Neuronal stem cell (in vitro differentiated cells): ENCODE measurements around the gene SGSM1.

Experiments
- DNase-seq: peaks from one replicate; pipeline ENCODE4 v3.0.0-alpha.2; 2013; ENCODE audit warnings: low spot score
- H2AFZ ChIP-seq: one replicate; pipeline ENCODE4 v1.6.1; 2013; ENCODE audit warnings: mild to moderate bottlenecking, low read length, inconsistent platforms
- H2AK5ac ChIP-seq: 2 replicates; pipeline ENCODE4 v1.6.1; 2013; ENCODE audit warnings: low read depth, mild to moderate bottlenecking, inconsistent platforms, low read length, moderate library complexity, mixed read lengths
- H2BK120ac ChIP-seq: 2 replicates; pipeline ENCODE4 v1.6.1; 2013; ENCODE audit warnings: low read depth, mild to moderate bottlenecking, inconsistent platforms, low read length, moderate library complexity, mixed read lengths
- H2BK12ac ChIP-seq: one replicate; pipeline ENCODE4 v1.6.1; 2013; ENCODE audit warnings: low read length, inconsistent platforms
- H2BK15ac ChIP-seq: 2 replicates; pipeline ENCODE4 v1.6.1; 2013; ENCODE audit warnings: mild to moderate bottlenecking, low read length, inconsistent platforms, mixed read lengths
- H2BK5ac ChIP-seq: one replicate; pipeline ENCODE4 v1.6.1; 2013; ENCODE audit warnings: inconsistent platforms, mild to moderate bottlenecking, low read length, moderate library complexity
- H3K14ac ChIP-seq: one replicate; pipeline ENCODE4 v1.6.1; 2013; ENCODE audit warnings: low read length, inconsistent platforms
- H3K18ac ChIP-seq: 2 replicates; pipeline ENCODE4 v1.6.1; 2013; ENCODE audit warnings: low read length, inconsistent platforms
- H3K23ac ChIP-seq: 2 replicates; pipeline ENCODE4 v1.6.1; 2013; ENCODE audit warnings: low read depth, mild to moderate bottlenecking, mixed read lengths, low read length, inconsistent platforms; ENCODE audit not compliant: poor library complexity
- H3K27ac ChIP-seq: replicated peaks from 3 replicates; pipeline ENCODE4 v1.5.1; 2013; ENCODE audit warnings: low read length, inconsistent platforms
- H3K27me3 ChIP-seq, 3 experiments: 2 replicates each; pipeline ENCODE4 v1.6.1; 2013; ENCODE audit warnings: low read length in 3 of 3, mild to moderate bottlenecking in 2 of 3, inconsistent platforms in 1 of 3, low read depth in 1 of 3, mixed read lengths in 1 of 3, moderate library complexity in 1 of 3; ENCODE audit not compliant: control insufficient read depth in 3 of 3, insufficient read depth in 3 of 3
- H3K36me3 ChIP-seq, 2 donors: replicated peaks in 1 of 2; 2 replicates each; pipeline ENCODE4 v1.6.1; 2013; ENCODE audit warnings: low read length in 2 of 2; ENCODE audit not compliant: control insufficient read depth in 2 of 2, insufficient read depth in 2 of 2
- H3K4ac ChIP-seq: 2 replicates; pipeline ENCODE4 v1.6.1; 2013; ENCODE audit warnings: inconsistent platforms, mild to moderate bottlenecking, low read length, moderate library complexity
- H3K4me1 ChIP-seq, 2 donors: 1 replicate in 1 of 2; 2 replicates in 1 of 2; pipeline ENCODE4 v1.6.1; 2013; ENCODE audit warnings: low read length in 2 of 2, low read depth in 1 of 2; ENCODE audit not compliant: control insufficient read depth in 2 of 2, insufficient read depth in 1 of 2
- H3K4me2 ChIP-seq: one replicate; pipeline ENCODE4 v1.6.1; 2013; ENCODE audit warnings: mild to moderate bottlenecking, low read length, inconsistent platforms; ENCODE audit not compliant: insufficient read depth, poor library complexity, severe bottlenecking
- H3K4me3 ChIP-seq, 2 donors: 2 replicates each; pipeline ENCODE4 v1.5.1; 2013; ENCODE audit warnings: low read length in 2 of 2, mild to moderate bottlenecking in 2 of 2, inconsistent platforms in 1 of 2, moderate library complexity in 1 of 2
- H3K79me1 ChIP-seq: one replicate; pipeline ENCODE4 v1.6.1; 2013; ENCODE audit warnings: low read depth, mild to moderate bottlenecking, inconsistent platforms, low read length, moderate library complexity
- H3K9ac ChIP-seq: one replicate; pipeline ENCODE4 v1.6.1; 2013; ENCODE audit warnings: mild to moderate bottlenecking, low read depth, low read length, inconsistent platforms; ENCODE audit not compliant: poor library complexity
- H3K9me3 ChIP-seq, 2 donors: replicated peaks in 1 of 2; 2 replicates each; pipeline versions ENCODE3 to v1.6.1; 2013; ENCODE audit warnings: low read length in 2 of 2, mild to moderate bottlenecking in 2 of 2, inconsistent platforms in 1 of 2, low read depth in 1 of 2, mixed read lengths in 1 of 2, moderate library complexity in 1 of 2; ENCODE audit not compliant: control insufficient read depth in 2 of 2, insufficient read depth in 1 of 2
- H4K8ac ChIP-seq: one replicate; pipeline ENCODE4 v1.6.1; 2013; ENCODE audit warnings: low read depth, mild to moderate bottlenecking, inconsistent platforms, low read length, moderate library complexity
- H4K91ac ChIP-seq: one replicate; pipeline ENCODE4 v1.6.1; 2013; ENCODE audit warnings: low read length, low read depth, mild to moderate bottlenecking, inconsistent platforms; ENCODE audit not compliant: poor library complexity
- WGBS, 2 donors: extraction: QIAGEN DNeasy Blood & Tissue Kit; methylation state at CpG; one replicate each; pipeline ENCODE4 v1.1.7; 2013; ENCODE audit warnings: missing lambda C conversion rate in 2 of 2, mixed read lengths in 1 of 2; ENCODE audit not compliant: insufficient read length in 2 of 2, insufficient replicate concordance in 1 of 2; ENCODE audit errors: extremely low coverage in 2 of 2; 5-methylcytosine and 5-hydroxymethylcytosine counted together

The SGSM1 gene

DNA sequence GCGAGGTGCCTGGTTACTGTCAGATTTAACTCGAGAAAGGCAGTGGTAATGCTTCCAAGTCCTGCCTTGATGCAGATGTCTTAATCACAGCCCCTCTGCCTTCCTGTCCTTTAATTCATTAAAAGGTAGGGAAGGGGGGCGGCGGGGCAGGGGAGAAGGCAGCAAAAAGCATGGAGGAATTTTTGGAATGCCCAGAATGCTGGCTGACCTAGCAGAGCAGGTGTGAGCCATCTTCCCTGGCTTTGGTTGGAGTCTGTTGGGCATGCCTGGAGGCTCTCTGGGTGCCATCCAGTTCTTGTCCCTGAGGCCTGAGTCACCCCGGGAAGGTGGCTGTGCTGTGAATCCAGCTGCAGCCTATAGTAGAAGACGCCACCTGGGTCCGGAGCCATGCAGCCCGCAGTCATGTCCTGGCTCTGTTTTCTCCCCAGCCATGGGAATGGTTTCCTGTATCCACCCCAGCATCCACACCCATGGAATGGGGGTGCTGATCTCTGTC, 162.1 kb downstream of the SGSM1 start:
- no peak overlapping the region for H3K23ac ChIP-seq
- no peak overlapping the region for H4K91ac ChIP-seq
- no peaks in the 10 kb centered on the region for H3K9me3 ChIP-seq
- H3K14ac ChIP-seq = no peak overlapping the region
- H2AK5ac ChIP-seq = no peak overlapping the region
- no peak for DNase-seq
- no peak overlapping the region for H4K8ac ChIP-seq
- no peak overlapping the region for H3K4me2 ChIP-seq
- peaks cover 9 to 11% of the 10 kb centered on the region in 2 donors for H3K4me1 ChIP-seq
- peak overlapping the region in 1 of 2 donors; percentile 17 for H3K4me3 ChIP-seq
- H3K36me3 ChIP-seq = peaks cover 0 to 2% of the 10 kb centered on the region in 2 donors
- no peak overlapping the region for H2BK5ac ChIP-seq
- no CpG with 5 or more reads among the region's 8 CpGs for WGBS, 2 donors
- H3K9ac ChIP-seq = no peak overlapping the region
- no peaks in the 10 kb centered on the region for H3K27me3 ChIP-seq
- no peak overlapping the region for H3K4ac ChIP-seq
- peak overlapping the region; percentile 12 for H3K18ac ChIP-seq
- no peak overlapping the region for H2BK12ac ChIP-seq
- no peak overlapping the region for H2BK120ac ChIP-seq
- H3K79me1 ChIP-seq = peaks cover 4% of the 10 kb centered on the region
- no peak overlapping the region for H2BK15ac ChIP-seq
- H3K27ac ChIP-seq = no peak overlapping the region
- no peak overlapping the region for H2AFZ ChIP-seq

DNA sequence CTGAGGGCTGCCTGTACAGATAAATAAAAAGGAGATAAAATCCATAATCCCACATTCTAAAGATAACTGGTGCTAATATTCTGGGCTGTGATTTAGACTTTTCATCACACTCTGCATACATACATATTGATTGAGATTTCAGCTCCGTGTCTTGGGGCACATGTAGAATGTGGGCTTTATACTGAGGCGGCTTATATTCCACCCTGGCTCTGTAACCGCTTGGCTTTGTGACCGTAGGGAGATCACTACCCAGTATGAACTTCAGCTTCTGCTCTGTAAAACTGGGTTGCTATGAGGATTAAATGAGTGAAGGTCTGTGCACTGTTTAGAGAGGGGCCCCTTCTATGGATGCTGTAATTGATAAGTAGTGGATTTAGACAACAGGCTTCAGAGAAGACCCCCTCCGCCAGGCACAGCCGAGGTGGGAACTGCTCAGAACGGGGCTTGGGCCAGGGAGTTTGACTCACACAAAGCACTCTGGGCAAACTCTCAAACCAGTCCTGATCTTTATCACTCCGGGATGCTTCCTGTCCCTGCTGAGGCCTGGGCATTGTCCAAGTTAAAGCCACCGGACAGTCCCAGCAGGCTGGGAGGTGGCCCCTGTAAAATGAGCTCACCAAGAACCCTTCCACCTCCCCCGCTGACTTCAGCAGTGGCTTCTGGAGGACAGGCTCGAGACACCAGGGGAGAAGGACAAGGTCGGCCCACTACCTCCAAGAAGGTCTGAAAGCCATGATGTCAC, 163.7 kb downstream of the SGSM1 start:
- Histone ChIP-seq H3K4me2 (no peak overlapping the region), H3K18ac (peak overlapping the region; percentile 76), H3K27me3 (no peaks in the 10 kb centered on the region), H2BK15ac (no peak overlapping the region), H3K9me3 (no peaks in the 10 kb centered on the region), H3K14ac (peak overlapping the region; percentile 41), H3K23ac (no peak overlapping the region), H4K8ac (no peak overlapping the region), H2BK5ac (no peak overlapping the region), H3K4ac (no peak overlapping the region), H2BK12ac (no peak overlapping the region), H4K91ac (no peak overlapping the region), H3K79me1 (peaks cover 6% of the 10 kb centered on the region), H2AK5ac (peak overlapping the region; percentile 2), H3K4me3 (no peak overlapping the region), H2BK120ac (no peak overlapping the region), H3K27ac (no peak overlapping the region), H2AFZ (peak overlapping the region; percentile 26), H3K36me3 (peaks cover 0 to under 1% of the 10 kb centered on the region in 2 donors), H3K9ac (no peak overlapping the region), H3K4me1 (peaks cover 9 to 11% of the 10 kb centered on the region in 2 donors)
- WGBS, 2 donors = no CpG with 5 or more reads among the region's 12 CpGs
- DNase-seq = no peak

DNA sequence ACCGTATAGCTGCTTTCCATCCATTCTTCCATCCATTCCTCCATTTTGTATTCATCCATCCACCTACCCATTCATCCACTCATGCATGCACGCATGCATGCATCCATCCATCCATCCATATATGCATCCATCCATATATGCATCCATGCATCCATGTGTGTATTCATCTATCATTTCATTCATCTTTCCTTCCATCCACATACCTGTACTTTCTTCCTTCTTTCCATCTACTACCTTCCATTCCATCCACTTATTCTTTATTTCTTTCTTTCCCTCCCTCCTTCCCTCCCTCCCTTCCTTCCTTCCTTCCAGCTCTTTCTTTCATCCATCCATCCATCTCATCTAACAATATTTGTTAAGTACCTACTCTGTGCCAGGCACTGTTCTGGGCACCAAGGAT, 166.4 kb downstream of the SGSM1 start:
- H3K79me1 ChIP-seq = peaks cover 2% of the 10 kb centered on the region
- no peak overlapping the region for H2BK12ac ChIP-seq
- no peaks in the 10 kb centered on the region for H3K9me3 ChIP-seq
- H4K91ac ChIP-seq = no peak overlapping the region
- H3K9ac ChIP-seq = no peak overlapping the region
- H2AFZ ChIP-seq = no peak overlapping the region
- no peak overlapping the region for H3K14ac ChIP-seq
- H3K4me3 ChIP-seq = no peak overlapping the region
- H2AK5ac ChIP-seq = no peak overlapping the region
- H3K4me2 ChIP-seq = no peak overlapping the region
- H3K18ac ChIP-seq = no peak overlapping the region
- H2BK120ac ChIP-seq = no peak overlapping the region
- no peaks in the 10 kb centered on the region for H3K27me3 ChIP-seq
- no peak overlapping the region for H3K27ac ChIP-seq
- no peak overlapping the region for H3K4ac ChIP-seq
- no peaks in the 10 kb centered on the region for H3K36me3 ChIP-seq
- DNase-seq = no peak
- no peak overlapping the region for H2BK15ac ChIP-seq
- H3K4me1 ChIP-seq = peaks cover 21 to 22% of the 10 kb centered on the region in 2 donors
- H2BK5ac ChIP-seq = no peak overlapping the region
- no peak overlapping the region for H4K8ac ChIP-seq
- no CpG with 5 or more reads among the region's 2 CpGs for WGBS, 2 donors
- no peak overlapping the region for H3K23ac ChIP-seq

DNA sequence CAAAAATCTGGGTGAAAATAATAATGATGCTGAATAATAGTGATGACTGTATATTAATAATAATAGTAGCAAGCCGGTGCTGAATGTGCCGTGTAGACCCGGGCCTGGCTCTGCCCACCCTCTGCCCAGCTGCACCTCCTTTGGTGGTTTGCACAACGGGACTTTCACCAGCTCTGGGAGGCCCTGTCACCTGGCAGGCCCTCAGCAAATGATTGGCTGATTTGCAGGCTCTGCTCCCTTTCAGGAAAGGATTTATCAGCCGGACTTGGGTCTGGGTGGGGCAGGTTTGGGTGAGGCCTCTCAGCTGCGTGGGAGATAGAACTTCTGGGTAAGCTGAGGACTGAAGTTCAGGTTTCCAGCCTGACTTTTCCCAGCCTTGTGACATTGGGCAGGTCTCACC, 167.9 kb downstream of the SGSM1 start:
- DNase-seq = no peak

More for the DNA sequence above, 167.9 kb downstream of the SGSM1 start:
- no peaks in the 10 kb centered on the region for H3K36me3 ChIP-seq
- no peak overlapping the region for H2AFZ ChIP-seq
- no peak overlapping the region for H2BK12ac ChIP-seq
- H3K27me3 ChIP-seq = no peaks in the 10 kb centered on the region
- no peak overlapping the region for H3K27ac ChIP-seq
- H3K79me1 ChIP-seq = peaks cover 2% of the 10 kb centered on the region
- H3K4me3 ChIP-seq = no peak overlapping the region
- no peak overlapping the region for H4K8ac ChIP-seq
- no peak overlapping the region for H2BK120ac ChIP-seq
- H2AK5ac ChIP-seq = no peak overlapping the region
- peaks cover 21 to 23% of the 10 kb centered on the region in 2 donors for H3K4me1 ChIP-seq
- H3K4ac ChIP-seq = no peak overlapping the region
- WGBS, 2 donors = no CpG with 5 or more reads among the region's 6 CpGs
- no peak overlapping the region for H3K14ac ChIP-seq
- H2BK5ac ChIP-seq = no peak overlapping the region
- no peaks in the 10 kb centered on the region for H3K9me3 ChIP-seq
- no peak overlapping the region for H3K4me2 ChIP-seq
- H3K9ac ChIP-seq = no peak overlapping the region
- no peak overlapping the region for H2BK15ac ChIP-seq
- no peak overlapping the region for H3K18ac ChIP-seq
- peak overlapping the region; percentile 56 for H4K91ac ChIP-seq
- no peak overlapping the region for H3K23ac ChIP-seq
